ENCODE results near the gene CPNE1.

GRCh38 chr20:35660122-35660937 lies 4.4 kb downstream of the CPNE1 start:
- TF ChIP-seq, protein P1, sequence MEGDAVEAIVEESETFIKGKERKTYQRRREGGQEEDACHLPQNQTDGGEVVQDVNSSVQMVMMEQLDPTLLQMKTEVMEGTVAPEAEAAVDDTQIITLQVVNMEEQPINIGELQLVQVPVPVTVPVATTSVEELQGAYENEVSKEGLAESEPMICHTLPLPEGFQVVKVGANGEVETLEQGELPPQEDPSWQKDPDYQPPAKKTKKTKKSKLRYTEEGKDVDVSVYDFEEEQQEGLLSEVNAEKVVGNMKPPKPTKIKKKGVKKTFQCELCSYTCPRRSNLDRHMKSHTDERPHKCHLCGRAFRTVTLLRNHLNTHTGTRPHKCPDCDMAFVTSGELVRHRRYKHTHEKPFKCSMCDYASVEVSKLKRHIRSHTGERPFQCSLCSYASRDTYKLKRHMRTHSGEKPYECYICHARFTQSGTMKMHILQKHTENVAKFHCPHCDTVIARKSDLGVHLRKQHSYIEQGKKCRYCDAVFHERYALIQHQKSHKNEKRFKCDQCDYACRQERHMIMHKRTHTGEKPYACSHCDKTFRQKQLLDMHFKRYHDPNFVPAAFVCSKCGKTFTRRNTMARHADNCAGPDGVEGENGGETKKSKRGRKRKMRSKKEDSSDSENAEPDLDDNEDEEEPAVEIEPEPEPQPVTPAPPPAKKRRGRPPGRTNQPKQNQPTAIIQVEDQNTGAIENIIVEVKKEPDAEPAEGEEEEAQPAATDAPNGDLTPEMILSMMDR (IDR thresholded peaks at IDR 0.05; ENCODE audit: insufficient read depth, low read length), result no peak
- TF ChIP-seq, protein P2, sequence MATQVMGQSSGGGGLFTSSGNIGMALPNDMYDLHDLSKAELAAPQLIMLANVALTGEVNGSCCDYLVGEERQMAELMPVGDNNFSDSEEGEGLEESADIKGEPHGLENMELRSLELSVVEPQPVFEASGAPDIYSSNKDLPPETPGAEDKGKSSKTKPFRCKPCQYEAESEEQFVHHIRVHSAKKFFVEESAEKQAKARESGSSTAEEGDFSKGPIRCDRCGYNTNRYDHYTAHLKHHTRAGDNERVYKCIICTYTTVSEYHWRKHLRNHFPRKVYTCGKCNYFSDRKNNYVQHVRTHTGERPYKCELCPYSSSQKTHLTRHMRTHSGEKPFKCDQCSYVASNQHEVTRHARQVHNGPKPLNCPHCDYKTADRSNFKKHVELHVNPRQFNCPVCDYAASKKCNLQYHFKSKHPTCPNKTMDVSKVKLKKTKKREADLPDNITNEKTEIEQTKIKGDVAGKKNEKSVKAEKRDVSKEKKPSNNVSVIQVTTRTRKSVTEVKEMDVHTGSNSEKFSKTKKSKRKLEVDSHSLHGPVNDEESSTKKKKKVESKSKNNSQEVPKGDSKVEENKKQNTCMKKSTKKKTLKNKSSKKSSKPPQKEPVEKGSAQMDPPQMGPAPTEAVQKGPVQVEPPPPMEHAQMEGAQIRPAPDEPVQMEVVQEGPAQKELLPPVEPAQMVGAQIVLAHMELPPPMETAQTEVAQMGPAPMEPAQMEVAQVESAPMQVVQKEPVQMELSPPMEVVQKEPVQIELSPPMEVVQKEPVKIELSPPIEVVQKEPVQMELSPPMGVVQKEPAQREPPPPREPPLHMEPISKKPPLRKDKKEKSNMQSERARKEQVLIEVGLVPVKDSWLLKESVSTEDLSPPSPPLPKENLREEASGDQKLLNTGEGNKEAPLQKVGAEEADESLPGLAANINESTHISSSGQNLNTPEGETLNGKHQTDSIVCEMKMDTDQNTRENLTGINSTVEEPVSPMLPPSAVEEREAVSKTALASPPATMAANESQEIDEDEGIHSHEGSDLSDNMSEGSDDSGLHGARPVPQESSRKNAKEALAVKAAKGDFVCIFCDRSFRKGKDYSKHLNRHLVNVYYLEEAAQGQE (IDR thresholded peaks at IDR 0.05; ENCODE audit: insufficient replicate concordance, low read depth), result no peak
- no peak for TF ChIP-seq POLR2AphosphoS5 (IDR thresholded peaks at IDR 0.05; ENCODE audit: low read depth)

All from HL-60 (cell line).